ENCODE results near the gene ACAN. TPM values are rescaled to one million over a fixed set of nuclear protein-coding genes. Genes with fewer than 3 reads are reported as not detected.
A peak's percentile ranks its signal among the peaks of the same experiment; 100 is the strongest.

Gene ACAN
- total and polyA plus RNA-seq, 7 donors, result 0.06 to 0.69 (median 0.12) TPM

GRCh38 chr15:88897142-88897455, 93.9 kb downstream of the ACAN start:
- intact Hi-C loops (cut with DNase I), result loop anchor here in 1 of 2 donors (5.0 to 10.0 kb wide), 2 partner anchors 242 to 275 kb away; partner anchors contain the start of gene AEN
- H3K4me3 ChIP-seq, result no peak overlapping the region
- H3K9me3 ChIP-seq, result no peaks in the 10 kb centered on the region
- H3K27ac ChIP-seq, result peak overlapping the region; percentile 74
- H3K36me3 ChIP-seq (ENCODE audit: insufficient read depth in 1 of 2, low read depth in 1 of 2), result peaks cover 0 to 31% of the 10 kb centered on the region in 2 donors
- ATAC-seq, result no peak
- peaks cover 26% of the 10 kb centered on the region for H3K4me1 ChIP-seq
- DNase-seq, result no peak
- H3K27me3 ChIP-seq (ENCODE audit: insufficient read depth in 3 of 3, low read length in 2 of 3), result peaks cover 0 to 2% (median 0%) of the 10 kb centered on the region in 3 donors
- TF ChIP-seq CTCF (IDR thresholded peaks at IDR 0.05), result no peak
- WGBS, 3 donors, result 3 to 20% (median 9%) methylated on average over 6 to 8 of the region's 8 CpGs

- DNase-seq (peak; percentile 78 to 96), ATAC-seq (peak; percentile 49 to 83 (median 75))
- intact Hi-C loops (cut with DNase I), result loop anchor here in 1 of 2 donors (5.0 to 10.0 kb wide), 2 partner anchors 243 to 275 kb away; partner anchors contain the start of gene AEN
- H3K27ac ChIP-seq, result peak overlapping the region; percentile 74
- peaks cover 31% of the 10 kb centered on the region for H3K4me1 ChIP-seq
- 7 to 12% (median 11%) methylated on average over 12 of the region's 12 CpGs for WGBS, 3 donors
- H3K9me3 ChIP-seq, result no peaks in the 10 kb centered on the region
- no peak overlapping the region for H3K4me3 ChIP-seq
- peaks cover 0 to 2% (median 0%) of the 10 kb centered on the region in 3 donors for H3K27me3 ChIP-seq (ENCODE audit: insufficient read depth in 3 of 3, low read length in 2 of 3)
- H3K36me3 ChIP-seq (ENCODE audit: insufficient read depth in 1 of 2, low read depth in 1 of 2), result peaks cover 0 to 36% of the 10 kb centered on the region in 2 donors
- peak; percentile 53 for TF ChIP-seq CTCF (IDR thresholded peaks at IDR 0.05)
Measured at GRCh38 chr15:88897456-88898194, 94.4 kb downstream of the ACAN start.

GRCh38 chr15:88898736-88899135, 95.5 kb downstream of the ACAN start:
- peaks cover 40% of the 10 kb centered on the region for H3K4me1 ChIP-seq
- WGBS, 3 donors, result 88 to 94% (median 94%) methylated on average over 15 of the region's 15 CpGs
- H3K27ac ChIP-seq, result peak overlapping the region; percentile 42

GRCh38 chr15:88899251-88899650, 96.0 kb downstream of the ACAN start:
- Histone ChIP-seq H3K36me3 (ENCODE audit: insufficient read depth in 1 of 2, low read depth in 1 of 2) (peaks cover 0 to 52% of the 10 kb centered on the region in 2 donors), H3K4me1 (peaks cover 43% of the 10 kb centered on the region), H3K27ac (peak overlapping the region; percentile 42), H3K27me3 (ENCODE audit: insufficient read depth in 3 of 3, low read length in 2 of 3) (peaks cover 0 to 2% (median 0%) of the 10 kb centered on the region in 3 donors), H3K9me3 (no peaks in the 10 kb centered on the region), H3K4me3 (no peak overlapping the region)
- DNase-seq, result no peak
- no peak for TF ChIP-seq CTCF (IDR thresholded peaks at IDR 0.05)
- no peak for ATAC-seq
- 79 to 92% (median 91%) methylated on average over 9 of the region's 9 CpGs for WGBS, 3 donors
- intact Hi-C loops (cut with DNase I), result loop anchor here in 1 of 2 donors (5.0 to 10.0 kb wide), 2 partner anchors 244 to 277 kb away; partner anchors contain the start of gene AEN

More at GRCh38 chr15:88898736-88899135, 95.5 kb downstream of the ACAN start:
- no peak for DNase-seq
- no peak for TF ChIP-seq CTCF (IDR thresholded peaks at IDR 0.05)
- Histone ChIP-seq H3K9me3 (no peaks in the 10 kb centered on the region), H3K36me3 (ENCODE audit: insufficient read depth in 1 of 2, low read depth in 1 of 2) (peaks cover 0 to 47% of the 10 kb centered on the region in 2 donors), H3K27me3 (ENCODE audit: insufficient read depth in 3 of 3, low read length in 2 of 3) (peaks cover 0 to 2% (median 0%) of the 10 kb centered on the region in 3 donors), H3K4me3 (no peak overlapping the region)
- no peak for ATAC-seq
- intact Hi-C loops (cut with DNase I), result loop anchor here in 1 of 2 donors (5.0 to 10.0 kb wide), 2 partner anchors 244 to 276 kb away; partner anchors contain the start of gene AEN

All from psoas muscle (tissue), 8 donors.